ENCODE results near the gene SFXN5.

- TF ChIP-seq, protein P1, sequence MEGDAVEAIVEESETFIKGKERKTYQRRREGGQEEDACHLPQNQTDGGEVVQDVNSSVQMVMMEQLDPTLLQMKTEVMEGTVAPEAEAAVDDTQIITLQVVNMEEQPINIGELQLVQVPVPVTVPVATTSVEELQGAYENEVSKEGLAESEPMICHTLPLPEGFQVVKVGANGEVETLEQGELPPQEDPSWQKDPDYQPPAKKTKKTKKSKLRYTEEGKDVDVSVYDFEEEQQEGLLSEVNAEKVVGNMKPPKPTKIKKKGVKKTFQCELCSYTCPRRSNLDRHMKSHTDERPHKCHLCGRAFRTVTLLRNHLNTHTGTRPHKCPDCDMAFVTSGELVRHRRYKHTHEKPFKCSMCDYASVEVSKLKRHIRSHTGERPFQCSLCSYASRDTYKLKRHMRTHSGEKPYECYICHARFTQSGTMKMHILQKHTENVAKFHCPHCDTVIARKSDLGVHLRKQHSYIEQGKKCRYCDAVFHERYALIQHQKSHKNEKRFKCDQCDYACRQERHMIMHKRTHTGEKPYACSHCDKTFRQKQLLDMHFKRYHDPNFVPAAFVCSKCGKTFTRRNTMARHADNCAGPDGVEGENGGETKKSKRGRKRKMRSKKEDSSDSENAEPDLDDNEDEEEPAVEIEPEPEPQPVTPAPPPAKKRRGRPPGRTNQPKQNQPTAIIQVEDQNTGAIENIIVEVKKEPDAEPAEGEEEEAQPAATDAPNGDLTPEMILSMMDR (conservative IDR thresholded peaks at IDR 0.05), result no peak
- no peak for TF ChIP-seq EZH2 (IDR thresholded peaks at IDR 0.05; ENCODE audit: low read depth)
Measured at GRCh38 chr2:72958542-72959385, 112.7 kb downstream of the SFXN5 start.

All from PC-9 (cell line).